Spleen (tissue), 13 donors: Measurements from ENCODE around the gene LIPT2. TPM values are rescaled to one million over a fixed set of nuclear protein-coding genes. Genes with fewer than 3 reads are reported as not detected.

Source experiments
- DNase-seq: peaks from one replicate; pipeline ENCODE4 v3.0.0-alpha.2; 2020
- H3K27ac ChIP-seq, 8 donors: fragments of 200-600 bp; sonication (generic) in 7 of 8; 1 replicate in 4 of 8; 2 replicates in 4 of 8; pipeline versions ENCODE4 v1.5.0 to v1.8.0; 2016 to 2021; ENCODE audit warnings: inconsistent platforms in 4 of 8, mild to moderate bottlenecking in 4 of 8, moderate library complexity in 1 of 8
- H3K27me3 ChIP-seq, 7 donors: fragments of 200-600 bp; sonication (generic) in 6 of 7; replicated peaks in 1 of 7; 1 replicate in 4 of 7; 2 replicates in 3 of 7; pipeline versions ENCODE4 v1.5.0 to v1.8.0; 2016 to 2021; ENCODE audit warnings: inconsistent platforms in 3 of 7, mild to moderate bottlenecking in 1 of 7
- H3K36me3 ChIP-seq, 6 donors: fragments of 200-600 bp; sonication (generic) in 5 of 6; 1 replicate in 4 of 6; 2 replicates in 2 of 6; pipeline versions ENCODE4 v1.5.0 to v1.8.0; 2016 to 2021; ENCODE audit warnings: inconsistent platforms in 2 of 6
- H3K4me1 ChIP-seq, 6 donors: fragments of 200-600 bp; sonication (generic) in 5 of 6; 1 replicate in 3 of 6; 2 replicates in 3 of 6; pipeline versions ENCODE4 v1.5.0 to v1.8.0; 2016 to 2021; ENCODE audit warnings: inconsistent platforms in 3 of 6
- H3K4me3 ChIP-seq, 8 donors: fragments of 200-600 bp; sonication (generic) in 7 of 8; 1 replicate in 4 of 8; 2 replicates in 4 of 8; pipeline versions ENCODE4 v1.5.0 to v1.8.0; 2016 to 2021; ENCODE audit warnings: inconsistent platforms in 4 of 8, mild to moderate bottlenecking in 4 of 8, moderate library complexity in 2 of 8
- H3K9me3 ChIP-seq, 8 donors: fragments of 200-600 bp; sonication (generic) in 7 of 8; 1 replicate in 4 of 8; 2 replicates in 4 of 8; pipeline versions ENCODE4 v1.5.0 to v1.8.0; 2016 to 2021; ENCODE audit warnings: inconsistent platforms in 4 of 8
- CTCF ChIP-seq, 11 experiments: fragments of 200-600 bp in 7 of 11; fragments of 450-650 bp in 4 of 11; sonication (generic) in 4 of 11; IDR thresholded peaks in 8 of 11; conservative IDR thresholded peaks in 3 of 11; 1 replicate in 7 of 11; 2 replicates in 4 of 11; pipeline versions ENCODE4 v1.4.0 to v1.8.0; 2016 to 2021; ENCODE audit warnings: antibody characterized with exemption in 11 of 11, inconsistent platforms in 4 of 11, mild to moderate bottlenecking in 1 of 11
- POLR2A ChIP-seq, 3 donors: fragments of 450-650 bp; IDR thresholded peaks; one replicate each; pipeline ENCODE4 v1.5.1; 2017; ENCODE audit warnings: antibody characterized with exemption in 3 of 3, mild to moderate bottlenecking in 1 of 3
- POLR2AphosphoS5 ChIP-seq, 3 donors: sonication (generic); formaldehyde crosslinking; IDR thresholded peaks; one replicate each; pipeline ENCODE4 v1.5.1; 2017; ENCODE audit warnings: antibody characterized with exemption in 3 of 3
- WGBS, 5 donors: extraction: QIAGEN DNeasy Blood & Tissue Kit in 3 of 5; methylation state at CpG; one replicate each; pipeline versions ENCODE4 v1.1.5 to v1.1.7; 2013 to 2018; 5-methylcytosine and 5-hydroxymethylcytosine counted together
- intact Hi-C: fragments of 100-400 bp; cut with DNase I; formaldehyde crosslinking; loops from one replicate; pipeline ENCODE4 v1.15.0; 2023; ENCODE audit warnings: low total_unique reads
- long read RNA-seq, 2 donors: transcript quantifications; one replicate each; lab custom pipeline, GENCODE V29; 2026
- polyA plus RNA-seq, 3 donors: library from polyadenylated mRNA; stranded (reverse); fragments of 200-250 nt; gene quantifications; one replicate each; pipeline ENCODE4 v1.2.1, GENCODE V29; 2013
- total RNA-seq, 7 donors: library from RNA; depleted of rRNA in 3 of 7; stranded (reverse); fragments of >200 nt in 3 of 7; fragmentation: NEBNext Ultra II Directional in 4 of 7; extraction: Animal tissue kit (Norgen Biotek cat#: 25700) in 4 of 7; gene quantifications; one replicate each; pipeline versions ENCODE4 v1.1.0 to v1.2.1, GENCODE V29; 2016 to 2021
- donor health status: healthy with polysubstance abuse.
- donor health status: DM: no; HTN: no; CAD: no; lungs with moderate emphysema.
- donor health status: DM: no; HTN: no; CAD: no.
- donor health status: Bipolar disorder and iron deficiency.
- donor health status: healthy.
- donor health status: DM: no; HTN: no; CAD: no.
- donor health status: DM: yes; HTN: yes; CAD: no.

Gene LIPT2
- total RNA-seq = 1 to 10 TPM; 2.3 to 9.1 (median 4.6) TPM
- polyA plus RNA-seq = 1 to 10 TPM; 2.0 to 3.3 (median 2.1) TPM
- long read RNA-seq, donor 1 = 0 reads
- long read RNA-seq, donor 2, partial matches to known transcripts = 0 of 2 reads
- long read RNA-seq, donor 2, other reads (novel, unspliced or antisense) = 0 of 2 reads

GRCh38 chr11:74492974-74493790 lies at the start of gene LIPT2:
Gene LIPT2 (minus strand): TSS chr11:74493724. CDS start chr11:74493703, 21 bp downstream.
- WGBS, 5 donors = 0 to 1% (median 1%) methylated on average over 42 to 94 of the region's 94 CpGs
- Histone ChIP-seq H3K4me1 (peaks cover 0 to 30% (median 15%) of the 10 kb centered on the region in 6 donors), H3K27ac (peak within 1 kb of the TSS; percentile 88 to 100 (median 99)), H3K4me3 (peak within 1 kb of the TSS; percentile 64 to 95 (median 86)), H3K27me3 (no peaks in the 10 kb centered on the region), H3K36me3 (peaks cover 0 to 8% (median 0%) of the 10 kb centered on the region in 6 donors), H3K9me3 (peaks cover 0 to 11% (median 0%) of the 10 kb centered on the region in 8 donors)
- peak; percentile 100 for DNase-seq
- intact Hi-C loops = no loop called here
- TF ChIP-seq POLR2AphosphoS5 (IDR thresholded peaks at IDR 0.05) (peak; percentile 93 to 96 (median 93)), CTCF (IDR thresholded peaks at IDR 0.05 in 8 of 11, conservative IDR thresholded peaks at IDR 0.05 in 3 of 11) (peak in 5 of 11 experiments; percentile 13 to 44 (median 26)), POLR2A (IDR thresholded peaks at IDR 0.05) (peak in 2 of 3 donors; percentile 38 to 77)

DNA sequence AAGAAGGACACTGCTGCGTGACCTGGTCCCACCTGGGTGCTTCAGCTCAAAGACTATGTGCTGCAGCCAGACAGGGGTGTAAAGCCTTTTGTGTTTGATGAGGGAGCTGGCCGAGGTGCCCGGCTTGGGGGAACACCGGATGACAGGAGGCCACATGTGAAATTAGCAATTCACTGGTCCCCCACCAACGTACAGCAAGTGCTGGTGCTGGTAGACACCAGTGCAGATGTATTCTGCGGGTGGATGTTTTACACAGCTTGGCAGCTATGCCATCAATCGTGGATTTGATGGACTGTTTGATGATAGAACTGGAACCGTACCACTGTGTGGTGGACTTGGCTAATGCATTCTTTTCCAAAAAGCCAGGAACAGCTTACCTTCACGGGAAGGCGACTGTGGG lies 47.9 kb upstream of the LIPT2 start:
- peaks cover 0 to 54% (median 41%) of the 10 kb centered on the region in 8 donors for H3K9me3 ChIP-seq
- TF ChIP-seq POLR2A (IDR thresholded peaks at IDR 0.05) (no peak), POLR2AphosphoS5 (IDR thresholded peaks at IDR 0.05) (no peak), CTCF (IDR thresholded peaks at IDR 0.05 in 8 of 11, conservative IDR thresholded peaks at IDR 0.05 in 3 of 11) (no peak)
- no peaks in the 10 kb centered on the region for H3K36me3 ChIP-seq
- no peak overlapping the region for H3K27ac ChIP-seq
- intact Hi-C loops = no loop called here
- H3K4me1 ChIP-seq = no peaks in the 10 kb centered on the region
- H3K4me3 ChIP-seq = no peak overlapping the region
- DNase-seq = no peak
- 81 to 94% (median 91%) methylated on average over 9 to 10 of the region's 10 CpGs for WGBS, 5 donors
- H3K27me3 ChIP-seq = no peaks in the 10 kb centered on the region

- TF ChIP-seq POLR2AphosphoS5 (IDR thresholded peaks at IDR 0.05) = no peak
- no peak for TF ChIP-seq CTCF (IDR thresholded peaks at IDR 0.05 in 8 of 11, conservative IDR thresholded peaks at IDR 0.05 in 3 of 11)
- no peak for TF ChIP-seq POLR2A (IDR thresholded peaks at IDR 0.05)
- no peak for DNase-seq
- Histone ChIP-seq H3K27ac (no peak overlapping the region), H3K4me1 (no peaks in the 10 kb centered on the region), H3K4me3 (no peak overlapping the region), H3K9me3 (peaks cover 0 to 53% (median 40%) of the 10 kb centered on the region in 8 donors), H3K36me3 (no peaks in the 10 kb centered on the region), H3K27me3 (no peaks in the 10 kb centered on the region)
- 89 to 97% (median 96%) methylated on average over 9 of the region's 9 CpGs for WGBS, 5 donors
- intact Hi-C loops = no loop called here
These were observed 46.7 kb upstream of the LIPT2 start for GRCh38 chr11:74540270-74540669.

GRCh38 chr11:74538680-74539079 lies 45.2 kb upstream of the LIPT2 start:
- intact Hi-C loops = no loop called here
- Histone ChIP-seq H3K36me3 (no peaks in the 10 kb centered on the region), H3K27me3 (no peaks in the 10 kb centered on the region), H3K4me3 (no peak overlapping the region), H3K4me1 (no peaks in the 10 kb centered on the region), H3K9me3 (peaks cover 0 to 37% (median 29%) of the 10 kb centered on the region in 8 donors), H3K27ac (no peak overlapping the region)
- no peak for DNase-seq
- no peak for TF ChIP-seq CTCF (IDR thresholded peaks at IDR 0.05 in 8 of 11, conservative IDR thresholded peaks at IDR 0.05 in 3 of 11)
- no peak for TF ChIP-seq POLR2A (IDR thresholded peaks at IDR 0.05)
